ENCODE results near the gene PHACTR4. TPM values are rescaled to one million over a fixed set of nuclear protein-coding genes. Genes with fewer than 3 reads are reported as not detected.
"Not testable (repeated sequence)": the region's sequence is repeated elsewhere in the genome, so short reads cannot be mapped to it uniquely, and the experiment has no call there.

Gene PHACTR4
- total RNA-seq, result 14.9 TPM
- long read RNA-seq, partial matches to known transcripts, result 4 of 21 reads
- long read RNA-seq, other reads (novel, unspliced or antisense), result 17 of 21 reads

GRCh38 chr1:28369371-28370238 is at the start of gene PHACTR4:
PHACTR4 (plus strand) TSS chr1:28369740; CDS start chr1:28407448, 37,708 bp downstream.
- intact Hi-C loops (cut with DNase I), result no loop called here
- DNase-seq, result peak; percentile 95
- ATAC-seq (ENCODE audit: poor library complexity), result peak; percentile 98

GRCh38 chr1:28322194-28322593 is 47.3 kb upstream of the PHACTR4 start:
- DNase-seq, result no peak
- ATAC-seq (ENCODE audit: poor library complexity), result peak; percentile 18
- intact Hi-C loops (cut with DNase I), result no loop called here

- no peak for DNase-seq
- ATAC-seq (ENCODE audit: poor library complexity), result no peak
- intact Hi-C loops (cut with DNase I), result no loop called here
Observed at GRCh38 chr1:28323720-28324119, 45.8 kb upstream of the PHACTR4 start.

GRCh38 chr1:28326515-28326914 is 43.0 kb upstream of the PHACTR4 start:
- no peak for ATAC-seq (ENCODE audit: poor library complexity)
- intact Hi-C loops (cut with DNase I), result no loop called here
- DNase-seq, result no peak

GRCh38 chr1:28326984-28327383 is 42.6 kb upstream of the PHACTR4 start:
- DNase-seq, result no peak
- ATAC-seq (ENCODE audit: poor library complexity), result no peak
- intact Hi-C loops (cut with DNase I), result no loop called here

- DNase-seq; intact Hi-C loops (cut with DNase I); ATAC-seq (ENCODE audit: poor library complexity): not testable (repeated sequence)
Observed at GRCh38 chr1:28327431-28327830, 42.1 kb upstream of the PHACTR4 start.

GRCh38 chr1:28328228-28328648 is 41.3 kb upstream of the PHACTR4 start:
- DNase-seq, result peak; percentile 41
- no peak for ATAC-seq (ENCODE audit: poor library complexity)
- intact Hi-C loops (cut with DNase I), result no loop called here

- DNase-seq (peak; percentile 45), ATAC-seq (ENCODE audit: poor library complexity) (peak; percentile 9)
- intact Hi-C loops (cut with DNase I), result no loop called here
Observed at GRCh38 chr1:28329395-28330153, 40.0 kb upstream of the PHACTR4 start.

- ATAC-seq (ENCODE audit: poor library complexity) (no peak), DNase-seq (no peak)
- intact Hi-C loops (cut with DNase I), result no loop called here
Observed at GRCh38 chr1:28338897-28339296, 30.6 kb upstream of the PHACTR4 start.

GRCh38 chr1:28339551-28339950 is 30.0 kb upstream of the PHACTR4 start:
- intact Hi-C loops (cut with DNase I), result no loop called here
- DNase-seq (no peak), ATAC-seq (ENCODE audit: poor library complexity) (no peak)

GRCh38 chr1:28340221-28340974 is 29.1 kb upstream of the PHACTR4 start:
- ATAC-seq (ENCODE audit: poor library complexity), result no peak
- intact Hi-C loops (cut with DNase I), result no loop called here
- no peak for DNase-seq

- no peak for DNase-seq
- intact Hi-C loops (cut with DNase I), result no loop called here
- ATAC-seq (ENCODE audit: poor library complexity), result no peak
Observed at GRCh38 chr1:28341591-28341990, 27.9 kb upstream of the PHACTR4 start.

GRCh38 chr1:28343405-28343804 is 26.1 kb upstream of the PHACTR4 start:
- DNase-seq (no peak), ATAC-seq (ENCODE audit: poor library complexity) (no peak)
- intact Hi-C loops (cut with DNase I), result no loop called here

- intact Hi-C loops (cut with DNase I); DNase-seq; ATAC-seq (ENCODE audit: poor library complexity): not testable (repeated sequence)
Observed at GRCh38 chr1:28353248-28353810, 16.2 kb upstream of the PHACTR4 start.

GRCh38 chr1:28354121-28354520 is 15.4 kb upstream of the PHACTR4 start:
- ATAC-seq (ENCODE audit: poor library complexity) (no peak), DNase-seq (no peak)
- intact Hi-C loops (cut with DNase I), result no loop called here

- intact Hi-C loops (cut with DNase I), result no loop called here
- no peak for DNase-seq
- no peak for ATAC-seq (ENCODE audit: poor library complexity)
Observed at GRCh38 chr1:28358716-28359115, 10.8 kb upstream of the PHACTR4 start.

- ATAC-seq (ENCODE audit: poor library complexity) (peak; percentile 52), DNase-seq (peak; percentile 81)
- intact Hi-C loops (cut with DNase I), result no loop called here
Observed at GRCh38 chr1:28359592-28360239, 9.8 kb upstream of the PHACTR4 start.

- DNase-seq, result no peak
- intact Hi-C loops (cut with DNase I), result no loop called here
- no peak for ATAC-seq (ENCODE audit: poor library complexity)
Observed at GRCh38 chr1:28364888-28365287, 4.7 kb upstream of the PHACTR4 start.

All from Right ventricle myocardium superior (tissue), 1 donor.